ENCODE results near the gene OBSCN.

OBSCN gene

GRCh38 chr1:228370941-228371740 lies 163.3 kb downstream of the OBSCN start:
- H3K4me1 ChIP-seq (ENCODE audit: insufficient read depth, low read length), result no peaks in the 10 kb centered on the region
- H3K27ac ChIP-seq (ENCODE audit: low read length), result no peak overlapping the region
- no peaks in the 10 kb centered on the region for H3K27me3 ChIP-seq (ENCODE audit: insufficient read depth, low read length)
- H3K9ac ChIP-seq (ENCODE audit: low read depth, low read length), result no peak overlapping the region
- H3K36me3 ChIP-seq (ENCODE audit: insufficient read depth, low read depth, low read length), result no peaks in the 10 kb centered on the region
- no peaks in the 10 kb centered on the region for H3K9me3 ChIP-seq (ENCODE audit: insufficient read depth, low read depth, low read length)
- H3K4me3 ChIP-seq (ENCODE audit: low read length), result no peak overlapping the region

GRCh38 chr1:228371741-228372182 lies 163.9 kb downstream of the OBSCN start:
- Histone ChIP-seq H3K27ac (ENCODE audit: low read length) (no peak overlapping the region), H3K4me1 (ENCODE audit: insufficient read depth, low read length) (no peaks in the 10 kb centered on the region), H3K4me3 (ENCODE audit: low read length) (no peak overlapping the region), H3K9ac (ENCODE audit: low read depth, low read length) (no peak overlapping the region), H3K36me3 (ENCODE audit: insufficient read depth, low read depth, low read length) (no peaks in the 10 kb centered on the region), H3K27me3 (ENCODE audit: insufficient read depth, low read length) (no peaks in the 10 kb centered on the region), H3K9me3 (ENCODE audit: insufficient read depth, low read depth, low read length) (no peaks in the 10 kb centered on the region)

GRCh38 chr1:228372183-228373003 lies 164.5 kb downstream of the OBSCN start:
- Histone ChIP-seq H3K27ac (ENCODE audit: low read length) (no peak overlapping the region), H3K4me3 (ENCODE audit: low read length) (no peak overlapping the region), H3K27me3 (ENCODE audit: insufficient read depth, low read length) (no peaks in the 10 kb centered on the region), H3K9ac (ENCODE audit: low read depth, low read length) (no peak overlapping the region), H3K9me3 (ENCODE audit: insufficient read depth, low read depth, low read length) (no peaks in the 10 kb centered on the region), H3K4me1 (ENCODE audit: insufficient read depth, low read length) (no peaks in the 10 kb centered on the region), H3K36me3 (ENCODE audit: insufficient read depth, low read depth, low read length) (no peaks in the 10 kb centered on the region)

GRCh38 chr1:228373004-228373680 lies 165.3 kb downstream of the OBSCN start:
- 0 out of 2 replicates have a peak, but pooled peaks cover 4% of the 10 kb centered on the region for H3K27me3 ChIP-seq (ENCODE audit: insufficient read depth, low read length)
- H3K27ac ChIP-seq (ENCODE audit: low read length), result no peak overlapping the region
- no peaks in the 10 kb centered on the region for H3K4me1 ChIP-seq (ENCODE audit: insufficient read depth, low read length)
- no peaks in the 10 kb centered on the region for H3K36me3 ChIP-seq (ENCODE audit: insufficient read depth, low read depth, low read length)
- H3K9me3 ChIP-seq (ENCODE audit: insufficient read depth, low read depth, low read length), result no peaks in the 10 kb centered on the region
- H3K9ac ChIP-seq (ENCODE audit: low read depth, low read length), result no peak overlapping the region
- no peak overlapping the region for H3K4me3 ChIP-seq (ENCODE audit: low read length)

GRCh38 chr1:228373681-228374571 lies 166.1 kb downstream of the OBSCN start:
- Histone ChIP-seq H3K4me1 (ENCODE audit: insufficient read depth, low read length) (no peaks in the 10 kb centered on the region), H3K4me3 (ENCODE audit: low read length) (no peak overlapping the region), H3K9me3 (ENCODE audit: insufficient read depth, low read depth, low read length) (no peaks in the 10 kb centered on the region), H3K36me3 (ENCODE audit: insufficient read depth, low read depth, low read length) (no peaks in the 10 kb centered on the region), H3K27ac (ENCODE audit: low read length) (no peak overlapping the region), H3K27me3 (ENCODE audit: insufficient read depth, low read length) (peaks cover 7% of the 10 kb centered on the region), H3K9ac (ENCODE audit: low read depth, low read length) (no peak overlapping the region)

GRCh38 chr1:228374711-228375577 lies 167.1 kb downstream of the OBSCN start:
- H3K4me1 ChIP-seq (ENCODE audit: insufficient read depth, low read length), result no peaks in the 10 kb centered on the region
- no peak overlapping the region for H3K27ac ChIP-seq (ENCODE audit: low read length)
- H3K4me3 ChIP-seq (ENCODE audit: low read length), result no peak overlapping the region
- no peak overlapping the region for H3K9ac ChIP-seq (ENCODE audit: low read depth, low read length)
- peaks cover 17% of the 10 kb centered on the region for H3K27me3 ChIP-seq (ENCODE audit: insufficient read depth, low read length)
- H3K36me3 ChIP-seq (ENCODE audit: insufficient read depth, low read depth, low read length), result no peaks in the 10 kb centered on the region
- H3K9me3 ChIP-seq (ENCODE audit: insufficient read depth, low read depth, low read length), result no peaks in the 10 kb centered on the region

GRCh38 chr1:228375578-228376261 lies 167.9 kb downstream of the OBSCN start:
- Histone ChIP-seq H3K27me3 (ENCODE audit: insufficient read depth, low read length) (peaks cover 25% of the 10 kb centered on the region), H3K4me3 (ENCODE audit: low read length) (no peak overlapping the region), H3K36me3 (ENCODE audit: insufficient read depth, low read depth, low read length) (no peaks in the 10 kb centered on the region), H3K9ac (ENCODE audit: low read depth, low read length) (no peak overlapping the region), H3K4me1 (ENCODE audit: insufficient read depth, low read length) (no peaks in the 10 kb centered on the region), H3K9me3 (ENCODE audit: insufficient read depth, low read depth, low read length) (no peaks in the 10 kb centered on the region), H3K27ac (ENCODE audit: low read length) (no peak overlapping the region)

- Histone ChIP-seq H3K4me3 (ENCODE audit: low read length) (no peak overlapping the region), H3K27ac (ENCODE audit: low read length) (no peak overlapping the region), H3K9ac (ENCODE audit: low read depth, low read length) (no peak overlapping the region), H3K4me1 (ENCODE audit: insufficient read depth, low read length) (no peaks in the 10 kb centered on the region), H3K27me3 (ENCODE audit: insufficient read depth, low read length) (peaks cover 30% of the 10 kb centered on the region), H3K9me3 (ENCODE audit: insufficient read depth, low read depth, low read length) (no peaks in the 10 kb centered on the region), H3K36me3 (ENCODE audit: insufficient read depth, low read depth, low read length) (no peaks in the 10 kb centered on the region)
Observed at GRCh38 chr1:228376262-228376628, 168.4 kb downstream of the OBSCN start.

GRCh38 chr1:228376651-228377631 lies 169.1 kb downstream of the OBSCN start:
- Histone ChIP-seq H3K4me3 (ENCODE audit: low read length) (0 out of 2 replicates have a peak overlapping the region, but pooled peaks have one; percentile 66), H3K4me1 (ENCODE audit: insufficient read depth, low read length) (no peaks in the 10 kb centered on the region), H3K9ac (ENCODE audit: low read depth, low read length) (no peak overlapping the region), H3K27me3 (ENCODE audit: insufficient read depth, low read length) (peaks cover 33% of the 10 kb centered on the region), H3K27ac (ENCODE audit: low read length) (no peak overlapping the region), H3K9me3 (ENCODE audit: insufficient read depth, low read depth, low read length) (no peaks in the 10 kb centered on the region), H3K36me3 (ENCODE audit: insufficient read depth, low read depth, low read length) (no peaks in the 10 kb centered on the region)
